Breast epithelium (tissue), 3 donors: ENCODE data around the gene PIP4K2C.

Experiments
- POLR2A ChIP-seq: fragments of 450-650 bp; IDR thresholded peaks from one replicate; pipeline ENCODE4 v1.6.1; 2016; ENCODE audit warnings: antibody characterized with exemption, mild to moderate bottlenecking, moderate library complexity
- POLR2AphosphoS5 ChIP-seq, 3 donors: sonication (generic); formaldehyde crosslinking; IDR thresholded peaks; one replicate each; pipeline ENCODE4 v1.6.1; 2017; ENCODE audit warnings: antibody characterized with exemption in 3 of 3
- TF ChIP-seq, protein P1 (sequence below), 3 donors: fragments of 450-650 bp; IDR thresholded peaks; one replicate each; pipeline ENCODE4 v1.5.1; 2016 to 2017; ENCODE audit warnings: antibody characterized with exemption in 3 of 3, mild to moderate bottlenecking in 3 of 3, moderate library complexity in 3 of 3

GRCh38 chr12:57616383-57617101 is 25.6 kb downstream of the PIP4K2C start:
- TF ChIP-seq POLR2A (no peak), POLR2AphosphoS5 (IDR thresholded peaks at IDR 0.05) (no peak)
- TF ChIP-seq, protein P1, sequence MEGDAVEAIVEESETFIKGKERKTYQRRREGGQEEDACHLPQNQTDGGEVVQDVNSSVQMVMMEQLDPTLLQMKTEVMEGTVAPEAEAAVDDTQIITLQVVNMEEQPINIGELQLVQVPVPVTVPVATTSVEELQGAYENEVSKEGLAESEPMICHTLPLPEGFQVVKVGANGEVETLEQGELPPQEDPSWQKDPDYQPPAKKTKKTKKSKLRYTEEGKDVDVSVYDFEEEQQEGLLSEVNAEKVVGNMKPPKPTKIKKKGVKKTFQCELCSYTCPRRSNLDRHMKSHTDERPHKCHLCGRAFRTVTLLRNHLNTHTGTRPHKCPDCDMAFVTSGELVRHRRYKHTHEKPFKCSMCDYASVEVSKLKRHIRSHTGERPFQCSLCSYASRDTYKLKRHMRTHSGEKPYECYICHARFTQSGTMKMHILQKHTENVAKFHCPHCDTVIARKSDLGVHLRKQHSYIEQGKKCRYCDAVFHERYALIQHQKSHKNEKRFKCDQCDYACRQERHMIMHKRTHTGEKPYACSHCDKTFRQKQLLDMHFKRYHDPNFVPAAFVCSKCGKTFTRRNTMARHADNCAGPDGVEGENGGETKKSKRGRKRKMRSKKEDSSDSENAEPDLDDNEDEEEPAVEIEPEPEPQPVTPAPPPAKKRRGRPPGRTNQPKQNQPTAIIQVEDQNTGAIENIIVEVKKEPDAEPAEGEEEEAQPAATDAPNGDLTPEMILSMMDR (IDR thresholded peaks at IDR 0.05), result no peak
